ENCODE measurements around the gene DUSP22.

DNA sequence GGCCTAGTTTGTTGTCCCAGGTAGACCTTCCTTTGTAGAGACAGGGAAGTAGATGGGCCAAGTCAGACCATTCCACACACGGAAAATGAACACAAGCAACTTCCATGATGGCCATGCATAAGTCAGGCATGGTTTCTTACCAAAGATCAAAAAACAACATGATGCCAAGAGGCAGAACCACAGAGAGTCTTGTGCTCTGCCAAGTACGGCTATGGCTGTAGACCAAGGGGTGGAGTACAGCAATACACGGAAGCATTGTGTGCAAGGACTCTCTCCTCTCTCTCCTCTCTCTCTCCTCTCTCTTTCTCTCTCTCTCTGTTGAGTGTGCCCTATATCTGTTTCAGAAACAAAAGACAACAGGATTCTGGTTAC, 4.8 kb upstream of the DUSP22 start:
- no peak for TF ChIP-seq SNAI2 (CRISPR knock-in tag; IDR thresholded peaks at IDR 0.05)
- TF ChIP-seq ZFP3 (CRISPR knock-in tag; IDR thresholded peaks at IDR 0.05): no peak
- no peak for TF ChIP-seq ESRRG (CRISPR knock-in tag; IDR thresholded peaks at IDR 0.05)
- no peak for TF ChIP-seq ISL1 (CRISPR knock-in tag; IDR thresholded peaks at IDR 0.05)
- no peak for TF ChIP-seq TOX (CRISPR knock-in tag; IDR thresholded peaks at IDR 0.05; ENCODE audit: borderline replicate concordance)
- TF ChIP-seq ZNF565 (CRISPR knock-in tag; conservative IDR thresholded peaks at IDR 0.05; ENCODE audit: low read depth): no peak
- TF ChIP-seq ZFP30 (CRISPR knock-in tag; IDR thresholded peaks at IDR 0.05): no peak
- TF ChIP-seq, protein P1, sequence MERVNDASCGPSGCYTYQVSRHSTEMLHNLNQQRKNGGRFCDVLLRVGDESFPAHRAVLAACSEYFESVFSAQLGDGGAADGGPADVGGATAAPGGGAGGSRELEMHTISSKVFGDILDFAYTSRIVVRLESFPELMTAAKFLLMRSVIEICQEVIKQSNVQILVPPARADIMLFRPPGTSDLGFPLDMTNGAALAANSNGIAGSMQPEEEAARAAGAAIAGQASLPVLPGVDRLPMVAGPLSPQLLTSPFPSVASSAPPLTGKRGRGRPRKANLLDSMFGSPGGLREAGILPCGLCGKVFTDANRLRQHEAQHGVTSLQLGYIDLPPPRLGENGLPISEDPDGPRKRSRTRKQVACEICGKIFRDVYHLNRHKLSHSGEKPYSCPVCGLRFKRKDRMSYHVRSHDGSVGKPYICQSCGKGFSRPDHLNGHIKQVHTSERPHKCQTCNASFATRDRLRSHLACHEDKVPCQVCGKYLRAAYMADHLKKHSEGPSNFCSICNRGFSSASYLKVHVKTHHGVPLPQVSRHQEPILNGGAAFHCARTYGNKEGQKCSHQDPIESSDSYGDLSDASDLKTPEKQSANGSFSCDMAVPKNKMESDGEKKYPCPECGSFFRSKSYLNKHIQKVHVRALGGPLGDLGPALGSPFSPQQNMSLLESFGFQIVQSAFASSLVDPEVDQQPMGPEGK (CRISPR knock-in tag; IDR thresholded peaks at IDR 0.05; ENCODE audit: borderline replicate concordance): no peak
- no peak for TF ChIP-seq ZC3H10 (CRISPR knock-in tag; IDR thresholded peaks at IDR 0.05)
- TF ChIP-seq GLIS3 (CRISPR knock-in tag; IDR thresholded peaks at IDR 0.05): no peak
- TF ChIP-seq, protein P2, sequence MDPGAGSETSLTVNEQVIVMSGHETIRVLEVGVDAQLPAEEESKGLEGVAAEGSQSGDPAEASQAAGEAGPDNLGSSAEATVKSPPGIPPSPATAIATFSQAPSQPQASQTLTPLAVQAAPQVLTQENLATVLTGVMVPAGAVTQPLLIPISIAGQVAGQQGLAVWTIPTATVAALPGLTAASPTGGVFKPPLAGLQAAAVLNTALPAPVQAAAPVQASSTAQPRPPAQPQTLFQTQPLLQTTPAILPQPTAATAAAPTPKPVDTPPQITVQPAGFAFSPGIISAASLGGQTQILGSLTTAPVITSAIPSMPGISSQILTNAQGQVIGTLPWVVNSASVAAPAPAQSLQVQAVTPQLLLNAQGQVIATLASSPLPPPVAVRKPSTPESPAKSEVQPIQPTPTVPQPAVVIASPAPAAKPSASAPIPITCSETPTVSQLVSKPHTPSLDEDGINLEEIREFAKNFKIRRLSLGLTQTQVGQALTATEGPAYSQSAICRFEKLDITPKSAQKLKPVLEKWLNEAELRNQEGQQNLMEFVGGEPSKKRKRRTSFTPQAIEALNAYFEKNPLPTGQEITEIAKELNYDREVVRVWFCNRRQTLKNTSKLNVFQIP (CRISPR knock-in tag; IDR thresholded peaks at IDR 0.05; ENCODE audit: borderline replicate concordance, low read depth): no peak
- TF ChIP-seq PPARA (CRISPR knock-in tag; IDR thresholded peaks at IDR 0.05; ENCODE audit: borderline replicate concordance): no peak
